GM12878 (cell line): Measurements from ENCODE around the gene SAMHD1. TPM values are rescaled to one million over a fixed set of nuclear protein-coding genes. Genes with fewer than 3 reads are reported as not detected.

ENCODE experiments used
- ATAC-seq: fragments of 200-7000 bp; cut with Tn5 transposase; 3 replicates; pipeline ENCODE4 v1.9.1; 2020; ENCODE audit warnings: mild to moderate bottlenecking, moderate library complexity
- BruUV-seq: library from RNA; stranded (reverse); fragments of 400-500 nt; replicated peaks from 2 replicates; lab custom pipeline; 2021; lab: Mats Ljungman, UMichigan
- CTCF ChIA-PET: fragments of 300-600 bp; sonication (Branson Sonifier 250); formaldehyde crosslinking; extraction: SDS; loops from one replicate; lab custom pipeline; 2021; ENCODE audit warnings: inconsistent platforms; lab: Yijun Ruan, JAX
- POLR2A ChIA-PET: fragments of 350-600 bp; formaldehyde crosslinking; extraction: SDS; loops from one replicate; lab custom pipeline; 2021; ENCODE audit warnings: inconsistent platforms; lab: Charles Lee
- RAD21 ChIA-PET: fragments of 300-600 bp; sonication (Branson Sonifier 250); formaldehyde crosslinking; loops from one replicate; lab custom pipeline; 2023; ENCODE audit warnings: antibody characterized with exemption; ENCODE audit not compliant: unreplicated experiment; lab: Charles Lee
- SMC1A ChIA-PET: fragments of 300-600 bp; sonication (Branson Sonifier 250); formaldehyde crosslinking; loops from one replicate; lab custom pipeline; 2023; ENCODE audit not compliant: unreplicated experiment, uncharacterized antibody; lab: Charles Lee
- DNase-seq: peaks from one replicate; pipeline ENCODE4 v3.0.0-alpha.2; 2011; ENCODE audit warnings: low read depth, low spot score
- FAIRE-seq: peaks from 3 replicates; lab custom pipeline; 2011; peaks lifted over from hg19 to GRCh38; lab: Jason Lieb, UNC
- H2AFZ ChIP-seq: 2 replicates; pipeline ENCODE4 v1.6.0; 2011; ENCODE audit warnings: low read depth, low read length, control low read depth; ENCODE audit not compliant: control insufficient read depth
- H3K27ac ChIP-seq: 2 replicates; pipeline ENCODE4 v1.5.1; 2011; ENCODE audit warnings: control low read depth; ENCODE audit not compliant: control insufficient read depth, insufficient read depth
- H3K27me3 ChIP-seq, 2 experiments: replicated peaks in 1 of 2; 2 replicates each; pipeline versions ENCODE4 v1.6.0 to v1.6.1; 2011; ENCODE audit warnings: low read length in 1 of 2; ENCODE audit not compliant: control insufficient read depth in 2 of 2, insufficient read depth in 2 of 2
- H3K36me3 ChIP-seq, 2 experiments: 2 replicates each; pipeline ENCODE4 v1.5.1; 2011; ENCODE audit warnings: low read length in 1 of 2; ENCODE audit not compliant: control insufficient read depth in 2 of 2, insufficient read depth in 2 of 2
- H3K4me1 ChIP-seq: 2 replicates; pipeline ENCODE4 v1.6.1; 2011; ENCODE audit warnings: mild to moderate bottlenecking, low read length, moderate library complexity, mixed read lengths; ENCODE audit not compliant: control insufficient read depth, insufficient read depth
- H3K4me2 ChIP-seq: 2 replicates; pipeline ENCODE4 v1.6.0; 2011; ENCODE audit warnings: control low read depth; ENCODE audit not compliant: control insufficient read depth, insufficient read depth
- H3K4me3 ChIP-seq: fragments of 200-600 bp; sonication (generic); 2 replicates; pipeline ENCODE4 v1.5.1; 2016
- H3K79me2 ChIP-seq: 2 replicates; pipeline ENCODE4 v1.6.0; 2011; ENCODE audit warnings: low read length; ENCODE audit not compliant: control insufficient read depth, insufficient read depth
- H3K9ac ChIP-seq: 2 replicates; pipeline ENCODE4 v1.8.0; 2011; ENCODE audit warnings: low read length, control low read depth, mixed read lengths; ENCODE audit not compliant: control insufficient read depth, insufficient read depth
- H3K9me3 ChIP-seq: replicated peaks from 3 replicates; pipeline ENCODE4 v1.5.1; 2011; ENCODE audit warnings: mild to moderate bottlenecking, low read length; ENCODE audit not compliant: control insufficient read depth, insufficient read depth
- H4K20me1 ChIP-seq: 2 replicates; pipeline ENCODE4 v1.6.0; 2011; ENCODE audit not compliant: control insufficient read depth, insufficient read depth
- BACH1 ChIP-seq: fragments of 450-650 bp; IDR thresholded peaks from 2 replicates; pipeline ENCODE4 v1.6.1; 2017; ENCODE audit warnings: mild to moderate bottlenecking, borderline replicate concordance
- FOXK2 ChIP-seq: fragments of 450-650 bp; IDR thresholded peaks from 2 replicates; pipeline ENCODE4 v1.6.1; 2017; ENCODE audit warnings: mild to moderate bottlenecking, moderate library complexity
- IRF5 ChIP-seq: fragments of 450-650 bp; IDR thresholded peaks from 2 replicates; pipeline ENCODE4 v1.6.1; 2017; ENCODE audit warnings: borderline replicate concordance
- MEF2B ChIP-seq: fragments of 450-650 bp; IDR thresholded peaks from 2 replicates; pipeline ENCODE4 v1.6.1; 2018; ENCODE audit warnings: mild to moderate bottlenecking, moderate library complexity; ENCODE audit not compliant: partially characterized antibody, poor library complexity, severe bottlenecking
- MLLT1 ChIP-seq: fragments of 450-650 bp; IDR thresholded peaks from 2 replicates; pipeline ENCODE4 v1.6.1; 2016; ENCODE audit warnings: mild to moderate bottlenecking
- NFXL1 ChIP-seq: fragments of 450-650 bp; IDR thresholded peaks from 2 replicates; pipeline ENCODE4 v1.6.1; 2017; ENCODE audit warnings: antibody characterized with exemption, mild to moderate bottlenecking, borderline replicate concordance
- NFYA ChIP-seq: IDR thresholded peaks from 2 replicates; pipeline ENCODE4 v1.6.1; 2011; ENCODE audit warnings: low read depth, mild to moderate bottlenecking, low read length, improper control_type of control experiment, borderline replicate concordance
- RELA ChIP-seq: fragments of 450-650 bp; IDR thresholded peaks from 2 replicates; pipeline ENCODE4 v1.8.0; 2014; ENCODE audit warnings: borderline replicate concordance; ENCODE audit not compliant: partially characterized antibody
- RELB ChIP-seq: fragments of 450-650 bp; IDR thresholded peaks from 2 replicates; pipeline ENCODE4 v1.6.1; 2017; ENCODE audit warnings: low read depth, mild to moderate bottlenecking, moderate library complexity
- SMC3 ChIP-seq: IDR thresholded peaks from 2 replicates; pipeline ENCODE4 v1.6.1; 2011; ENCODE audit warnings: low read length, improper control_type of control experiment, borderline replicate concordance
- STAT1 ChIP-seq: fragments of 450-650 bp; conservative IDR thresholded peaks from 2 replicates; pipeline ENCODE4 v1.6.1; 2014; ENCODE audit warnings: antibody characterized with exemption, mild to moderate bottlenecking
- STAT3 ChIP-seq: IDR thresholded peaks from 2 replicates; pipeline ENCODE4 v1.6.1; 2011; ENCODE audit warnings: low read depth, low read length, improper control_type of control experiment
- TAF1 ChIP-seq: IDR thresholded peaks from 2 replicates; pipeline ENCODE4 v1.6.1; 2011; ENCODE audit warnings: mild to moderate bottlenecking, low read depth, low read length, borderline replicate concordance
- TCF3 ChIP-seq: IDR thresholded peaks from 2 replicates; pipeline ENCODE4 v1.6.1; 2012; ENCODE audit warnings: low read depth, mild to moderate bottlenecking, low read length, borderline replicate concordance; ENCODE audit not compliant: insufficient read depth
- TCF7 ChIP-seq: IDR thresholded peaks from 2 replicates; pipeline ENCODE4 v1.6.1; 2014; ENCODE audit warnings: antibody characterized with exemption, borderline replicate concordance
- USF2 ChIP-seq: IDR thresholded peaks from 2 replicates; pipeline ENCODE4 v1.6.1; 2011; ENCODE audit warnings: low read depth, low read length, improper control_type of control experiment, borderline replicate concordance
- WRNIP1 ChIP-seq: IDR thresholded peaks from 2 replicates; pipeline ENCODE4 v1.6.1; 2011; ENCODE audit warnings: low read depth, low read length, improper control_type of control experiment, borderline replicate concordance
- WGBS: methylation state at CpG from one replicate; pipeline ENCODE4 v1.1.6; 2016; ENCODE audit warnings: low lambda C conversion rate; ENCODE audit not compliant: insufficient replicate concordance, insufficient coverage; ENCODE audit errors: missing lambda C conversion rate; 5-methylcytosine and 5-hydroxymethylcytosine counted together
- in situ Hi-C: fragments of 300-500 bp; cut with MboI; formaldehyde crosslinking; loops from 9 replicates; pipeline ENCODE4 v1.14.3; 2018; ENCODE audit warnings: mixed read lengths
- intact Hi-C: fragments of 100-400 bp; cut with micrococcal nuclease; formaldehyde crosslinking; loops from one replicate; pipeline ENCODE4 v1.14.2; 2022; ENCODE audit not compliant: unreplicated experiment
- polyA plus RNA-seq, 11 experiments: library from polyadenylated mRNA; depleted of rRNA in 4 of 11; unstranded in 6 of 11; stranded (reverse) in 5 of 11; fragments of >200 nt; fragmentation: Nextera tagmentation in 4 of 11; fragmentation: Illumina TruSeq in 1 of 11; extraction: Ambion mirVana in 4 of 11; extraction: Trizol in 1 of 11; gene quantifications; 1 replicate in 1 of 11; 2 replicates in 10 of 11; pipeline versions ENCODE4 v1.2.1 to v1.2.3, GENCODE V29; 2011 to 2016; ENCODE audit warnings: inconsistent platforms in 2 of 11, missing spikeins in 2 of 11, low read depth in 1 of 11
- total RNA-seq, 4 experiments: library from RNA; depleted of rRNA in 3 of 4; stranded (reverse); fragments of >200 nt in 3 of 4; fragmentation: Illumina TruSeq in 1 of 4; extraction: Trizol in 1 of 4; gene quantifications; 2 replicates each; pipeline versions ENCODE4 v1.2.1 to v1.2.3, GENCODE V29; 2013 to 2021

Gene SAMHD1
- total and polyA plus RNA-seq, 10 of the 15 experiments (the other 5 are each of a cell fraction or from before 2014, with no cell fraction given): 20.5 to 47.9 (median 38.8) TPM

GRCh38 chr20:36917240-36917639, 34.3 kb downstream of the SAMHD1 start:
- ChIA-PET POLR2A (no interaction called here), CTCF (interaction anchor here (0.8 to 2.7 kb wide), 2 partner anchors 16 to 31 kb away, joined by 4 to 8 read pairs; no protein-coding TSS in a partner anchor), RAD21 (interaction anchor here (0.5 to 0.8 kb wide), 2 partner anchors 81 to 626 kb away, joined by 3 to 4 read pairs; no protein-coding TSS in a partner anchor), SMC1A (interaction anchor here (0.6 to 1.7 kb wide), 5 partner anchors 9 to 298 kb away, joined by 3 to 4 read pairs (median 3); no protein-coding TSS in a partner anchor)
- no peak overlapping the region for H3K4me3 ChIP-seq
- intact Hi-C loops: no loop called here
- H3K27ac ChIP-seq: no peak overlapping the region
- BruUV-seq: no TSS peak
- H3K27me3 ChIP-seq: no peaks in the 10 kb centered on the region
- no peak overlapping the region for H2AFZ ChIP-seq
- H4K20me1 ChIP-seq: no peaks in the 10 kb centered on the region
- no peak overlapping the region for H3K9ac ChIP-seq
- no peaks in the 10 kb centered on the region for H3K79me2 ChIP-seq
- no peak for ATAC-seq
- no peak for DNase-seq
- no peaks in the 10 kb centered on the region for H3K4me1 ChIP-seq
- FAIRE-seq: no peak
- H3K36me3 ChIP-seq: peaks cover 4 to 8% of the 10 kb centered on the region in 2 experiments; a peak in 2 of 4 replicates
- WGBS: over 99% methylated on average over 6 of the region's 6 CpGs
- no peaks in the 10 kb centered on the region for H3K9me3 ChIP-seq
- TF ChIP-seq TCF7: no peak
- no peak for TF ChIP-seq MLLT1
- no peak for TF ChIP-seq USF2
- no peak for TF ChIP-seq RELA
- TF ChIP-seq STAT3: no peak
- no peak for TF ChIP-seq IRF5
- no peak for TF ChIP-seq MEF2B
- no peak for TF ChIP-seq BACH1
- TF ChIP-seq NFXL1: no peak
- no peak for TF ChIP-seq TAF1
- no peak for TF ChIP-seq FOXK2
- no peak for TF ChIP-seq WRNIP1
- no peak for TF ChIP-seq STAT1
- no peak for TF ChIP-seq NFYA
- no peak for TF ChIP-seq RELB
- no peak for TF ChIP-seq SMC3
- no peak for TF ChIP-seq TCF3
- TF ChIP-seq, all 136 proteins: peak for 0
- in situ Hi-C loops: no loop called here
- no peak overlapping the region for H3K4me2 ChIP-seq
